ACHN (cell line): Measurements from ENCODE around the gene ANKUB1.
"Not testable (repeated sequence)": the region's sequence is repeated elsewhere in the genome, so short reads cannot be mapped to it uniquely, and the experiment has no call there.

ENCODE experiments used
- DNase-seq: peaks from one replicate; pipeline ENCODE4 v3.0.0-alpha.2; 2015
- in situ Hi-C: cut with HindIII; loops from 2 replicates; pipeline ENCODE4 v1.10.0; 2017; ENCODE audit warnings: low sequenced_read_pairs, low pct_ligation_motif_present, low pct_unique_long_range_greater_than_20kb

Gene ANKUB1, protein sequence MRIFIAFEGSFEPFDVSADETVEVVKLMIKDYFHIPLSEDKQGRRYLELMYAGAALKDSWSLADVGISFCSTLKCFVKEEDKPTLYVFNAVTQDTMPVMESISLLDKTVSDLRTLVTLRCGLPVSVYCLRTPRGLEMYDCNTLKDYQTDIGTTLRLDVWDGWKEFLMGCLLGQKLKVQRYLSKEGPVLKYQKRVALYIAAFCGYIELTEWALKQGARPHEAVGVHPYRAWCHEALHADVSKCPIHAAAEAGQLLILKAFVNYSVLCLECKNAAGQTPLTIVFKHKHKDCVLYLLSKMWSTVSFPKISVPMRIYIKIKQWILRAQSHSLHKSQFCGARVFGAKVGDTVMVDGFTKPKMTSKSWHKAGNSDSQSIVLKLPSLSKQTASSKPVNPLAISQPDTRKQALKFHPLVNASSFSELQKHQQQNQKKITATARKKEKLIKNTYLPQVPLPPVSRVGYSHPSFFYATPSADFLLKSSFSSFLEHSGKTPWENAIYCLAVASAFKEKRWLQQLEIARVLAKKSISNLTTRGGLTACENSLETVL

DNA sequence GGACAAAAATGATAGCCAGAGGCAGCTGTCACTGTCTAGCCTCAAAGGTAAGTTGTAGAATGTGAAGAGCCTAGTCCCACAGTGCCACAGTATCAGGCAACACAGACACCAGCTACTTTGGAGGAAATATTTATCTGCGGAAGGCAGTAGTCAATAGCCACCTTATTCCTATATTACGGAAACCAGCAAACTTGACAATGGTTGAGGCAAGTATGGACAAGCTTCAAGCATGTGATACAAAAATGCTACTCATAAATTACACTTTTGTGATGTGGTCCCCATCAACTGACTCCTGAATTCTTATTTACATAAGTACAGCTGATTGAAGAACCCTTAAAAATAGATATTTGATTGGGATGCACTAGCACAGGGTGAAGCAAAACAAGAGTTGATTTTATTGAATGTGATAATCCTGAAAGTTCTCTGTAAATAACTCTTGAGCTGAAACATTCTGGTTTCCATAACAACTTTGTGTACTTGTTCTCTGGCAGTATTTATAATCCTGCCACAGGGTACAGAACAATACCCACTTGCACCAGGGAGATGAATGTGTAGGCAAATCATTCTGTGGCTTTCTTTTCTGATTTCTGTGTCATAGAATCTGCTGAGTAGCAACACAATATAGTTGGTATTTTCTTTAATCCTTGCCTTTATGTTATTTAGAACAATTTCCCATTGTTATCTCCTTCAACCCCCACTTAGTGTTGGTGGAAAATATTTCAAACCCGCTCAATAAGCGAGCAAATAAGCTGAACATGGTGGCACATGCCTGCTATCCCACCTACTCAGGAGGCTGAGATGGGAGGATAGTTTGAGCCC lies at the start of gene ANKUB1:
Gene ANKUB1 (minus strand): TSS at position 103 of the 819 bp plus-strand sequence. CDS start 188 bp downstream, outside the sequence.
- DNase-seq = no peak
- in situ Hi-C loops = no loop called here

DNA sequence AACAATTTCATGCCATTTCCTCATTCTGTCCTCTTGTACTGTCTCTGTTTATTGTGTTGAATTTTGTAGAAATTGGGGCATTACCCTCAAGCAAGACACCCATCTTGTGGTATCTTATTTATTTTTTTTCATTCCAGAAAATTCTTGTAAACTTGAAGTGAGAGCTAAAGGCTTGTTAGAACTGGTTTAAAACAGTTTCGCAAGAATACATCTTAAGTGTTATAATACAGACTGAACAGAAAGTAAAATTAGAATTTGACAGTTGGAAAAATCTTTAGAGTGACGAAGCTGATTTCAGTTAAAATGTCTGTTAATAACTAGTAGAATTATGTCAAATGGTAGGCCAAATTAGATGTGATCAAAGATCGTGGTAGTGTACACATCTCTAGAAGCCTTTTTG lies 47.5 kb upstream of the ANKUB1 start:
- DNase-seq = no peak
- in situ Hi-C loops = no loop called here

- DNase-seq, in situ Hi-C loops: not testable (repeated sequence)
Observed at GRCh38 chr3:149839469-149839868, 47.1 kb upstream of the ANKUB1 start.

DNA sequence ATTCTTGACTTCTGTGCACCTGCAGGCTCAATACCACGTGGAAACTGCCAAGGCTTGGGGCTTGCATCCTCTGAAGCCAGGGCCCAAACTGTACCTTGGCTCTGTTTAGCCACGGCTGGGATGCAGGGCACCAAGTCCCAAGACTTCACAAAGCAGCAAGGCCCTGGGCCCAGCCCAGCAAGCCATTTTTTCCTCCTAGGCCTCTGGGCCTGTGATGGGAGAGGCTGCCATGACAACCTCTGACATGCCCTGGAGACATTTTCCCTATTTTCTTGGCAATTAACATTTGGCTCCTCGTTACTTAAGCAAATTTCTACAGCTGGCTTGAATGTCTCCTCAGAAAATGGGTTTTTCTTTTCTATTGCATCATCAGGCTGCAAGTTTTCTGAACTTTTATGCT lies 46.1 kb upstream of the ANKUB1 start:
- in situ Hi-C loops, DNase-seq: not testable (repeated sequence)

DNA sequence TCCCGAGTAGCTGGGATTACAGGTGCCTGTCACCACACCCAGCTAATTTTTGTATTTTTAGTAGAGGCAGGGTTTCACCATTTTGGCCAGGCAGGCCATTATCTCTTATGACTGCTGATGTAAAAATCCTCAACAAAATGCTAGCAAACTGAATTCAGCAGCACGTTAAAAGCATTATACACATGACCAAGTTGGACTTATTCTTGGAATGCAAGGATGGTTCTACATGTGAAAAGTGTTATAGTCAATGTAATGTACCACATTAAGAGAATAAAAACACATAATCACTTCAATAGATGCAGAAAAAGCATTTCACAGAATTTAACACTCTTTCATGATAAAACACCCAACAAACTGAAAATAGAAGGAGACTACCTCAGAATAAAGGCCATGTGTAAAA lies 40.9 kb upstream of the ANKUB1 start:
- no peak for DNase-seq
- in situ Hi-C loops = no loop called here

GRCh38 chr3:149832086-149832485 lies 39.7 kb upstream of the ANKUB1 start:
- DNase-seq = no peak
- in situ Hi-C loops = no loop called here

DNA sequence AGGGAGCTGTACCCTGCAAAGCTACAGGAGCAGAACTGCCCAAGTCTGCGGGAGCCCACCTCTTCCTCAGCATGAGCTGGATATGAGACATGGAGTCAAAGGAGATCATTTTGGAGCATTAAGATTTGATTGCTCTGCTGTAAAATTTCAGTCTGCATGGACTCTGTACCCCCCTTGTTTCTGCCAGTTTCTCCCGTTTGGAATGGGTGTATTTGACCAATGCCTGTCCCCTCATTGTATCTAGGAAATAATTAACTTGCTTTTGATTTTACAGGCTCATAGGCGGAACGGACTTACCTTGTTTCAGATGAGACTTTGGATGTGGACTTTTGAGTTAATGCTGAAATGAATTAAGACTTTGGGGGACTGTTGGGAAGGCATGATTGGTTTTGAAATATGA lies 39.0 kb upstream of the ANKUB1 start:
- DNase-seq = no peak
- in situ Hi-C loops = no loop called here

DNA sequence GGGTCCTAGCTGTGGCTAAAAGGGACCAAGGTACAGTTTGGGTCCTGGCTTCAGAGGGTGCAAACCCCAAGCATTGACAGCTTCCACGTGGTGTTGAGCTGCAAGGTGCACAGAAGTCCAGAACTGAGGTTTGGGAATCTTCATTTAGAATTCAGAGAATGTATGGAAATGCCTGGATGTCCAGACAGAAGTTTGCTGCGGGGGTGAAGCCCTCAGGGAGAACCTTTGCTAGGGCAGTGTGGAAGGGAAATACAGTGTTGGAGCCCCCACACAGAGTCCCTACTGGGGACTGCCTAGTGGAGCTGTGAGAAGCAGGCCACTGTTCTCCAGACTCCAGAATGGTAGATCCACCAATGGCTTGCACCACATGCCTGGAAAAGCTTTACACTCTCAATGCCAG lies 38.5 kb upstream of the ANKUB1 start:
- in situ Hi-C loops = no loop called here
- no peak for DNase-seq

GRCh38 chr3:149829631-149830030 lies 37.3 kb upstream of the ANKUB1 start:
- in situ Hi-C loops, DNase-seq: not testable (repeated sequence)

GRCh38 chr3:149828390-149828789 lies 36.0 kb upstream of the ANKUB1 start:
- in situ Hi-C loops = no loop called here
- DNase-seq = no peak

- in situ Hi-C loops = no loop called here
- DNase-seq = no peak
Observed at GRCh38 chr3:149826636-149827035, 34.3 kb upstream of the ANKUB1 start.

GRCh38 chr3:149820183-149820582 lies 27.8 kb upstream of the ANKUB1 start:
- DNase-seq = no peak
- in situ Hi-C loops = no loop called here

GRCh38 chr3:149819432-149819831 lies 27.1 kb upstream of the ANKUB1 start:
- DNase-seq = no peak
- in situ Hi-C loops = no loop called here

DNA sequence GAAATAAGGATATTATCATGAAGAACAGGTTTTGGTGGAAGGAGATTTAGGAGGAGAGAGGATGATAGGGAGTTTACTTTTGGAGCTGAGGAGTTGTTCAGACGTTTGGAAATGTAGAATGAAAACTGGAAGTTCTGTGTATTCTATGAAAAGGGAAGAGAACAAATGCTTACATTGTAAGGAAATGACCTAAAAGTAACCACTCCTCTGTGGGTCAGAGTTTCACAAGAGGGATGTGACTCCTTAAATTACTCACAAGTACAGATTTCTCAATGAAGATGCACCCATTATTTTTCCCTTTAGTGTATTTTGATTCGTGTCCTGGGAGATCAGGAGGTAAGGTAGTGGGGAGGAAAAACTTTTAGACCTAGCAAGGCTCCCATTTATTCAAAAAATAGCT lies 24.6 kb upstream of the ANKUB1 start:
- in situ Hi-C loops = no loop called here
- DNase-seq = no peak

DNA sequence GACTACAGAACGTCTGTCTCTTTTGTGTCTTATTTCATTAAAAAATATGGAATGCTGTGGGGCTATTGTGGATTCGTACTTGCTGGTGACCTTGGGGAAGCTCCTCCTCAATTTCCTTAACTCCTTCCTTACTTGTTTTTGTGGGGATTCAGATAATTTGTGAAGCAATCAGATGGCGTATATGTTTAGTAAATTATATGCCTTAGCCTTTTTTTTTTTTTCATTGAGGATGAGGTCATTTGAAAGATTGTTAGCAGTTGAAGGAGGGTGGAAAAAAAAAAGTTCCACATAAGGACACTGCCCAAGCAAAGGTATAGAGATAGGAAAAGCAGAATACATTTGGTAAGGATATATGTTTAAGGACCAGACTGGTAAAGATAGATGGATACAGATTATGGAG lies 24.0 kb upstream of the ANKUB1 start:
- in situ Hi-C loops = no loop called here
- no peak for DNase-seq

GRCh38 chr3:149815728-149816127 lies 23.4 kb upstream of the ANKUB1 start:
- in situ Hi-C loops = no loop called here
- DNase-seq = no peak

DNA sequence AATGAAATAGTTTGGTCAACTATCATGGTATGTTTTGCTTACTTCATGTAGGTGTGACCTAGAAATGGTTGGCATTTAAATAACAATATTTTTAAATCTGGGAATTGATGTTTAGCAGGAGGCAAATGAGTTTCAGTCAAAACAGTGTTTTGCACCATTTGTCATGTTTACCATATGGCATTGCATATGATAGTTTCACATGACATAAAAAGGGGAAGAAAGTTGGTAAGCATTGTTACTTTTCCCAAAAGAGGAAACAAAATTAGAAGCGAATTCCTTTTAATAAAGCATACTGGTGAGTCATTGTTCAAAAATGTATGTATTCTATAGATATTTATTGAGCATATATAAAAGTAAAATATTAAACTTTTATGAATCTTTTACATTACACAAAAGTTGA lies 23.0 kb upstream of the ANKUB1 start:
- in situ Hi-C loops = no loop called here
- DNase-seq = no peak

DNA sequence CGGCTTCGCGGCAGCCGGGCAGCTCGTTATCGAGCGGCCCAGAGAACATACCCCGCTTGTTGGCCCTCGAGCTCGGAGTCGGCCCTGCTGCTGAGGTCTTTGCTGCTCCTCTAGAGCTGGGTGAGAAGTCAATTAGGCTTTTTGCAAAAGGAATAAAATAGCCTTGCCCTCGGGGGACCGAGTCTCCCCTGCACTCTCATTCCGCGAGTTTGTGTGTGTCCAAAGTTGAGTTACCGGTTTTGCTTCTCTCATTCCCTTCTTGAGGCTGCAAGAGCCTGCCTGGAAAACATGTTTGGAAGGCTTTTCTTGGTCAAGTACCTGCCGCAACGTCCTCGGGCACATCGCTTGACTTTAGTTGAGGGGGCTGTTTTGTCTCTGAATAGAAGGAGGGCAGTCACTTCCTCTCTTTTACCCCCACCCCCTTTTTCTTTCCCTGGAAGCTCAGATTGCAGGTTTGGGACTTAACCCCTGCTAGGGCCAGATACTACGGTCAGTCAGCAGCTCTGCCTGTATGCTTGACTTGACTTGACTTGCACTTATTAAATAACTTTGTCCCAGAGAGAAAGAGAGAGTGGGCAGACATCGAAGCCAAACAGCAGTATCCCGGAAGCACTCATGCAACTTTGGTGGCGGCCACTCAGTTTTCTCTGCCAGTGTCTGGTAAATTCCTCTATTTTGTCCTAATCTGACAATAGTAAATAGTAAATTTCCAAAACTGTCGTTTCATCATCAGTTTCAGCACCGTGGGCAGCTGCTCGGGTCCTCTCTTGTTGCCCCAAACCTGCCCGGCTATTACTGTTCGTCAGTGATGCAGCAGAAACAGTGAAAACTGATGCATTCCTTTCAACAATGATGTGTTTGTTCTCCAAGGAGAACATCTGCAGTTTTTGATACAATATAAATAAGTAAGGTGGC lies 21.3 kb upstream of the ANKUB1 start:
- DNase-seq = peak; percentile 46
- in situ Hi-C loops = no loop called here
